Activated CD8-positive, alpha-beta T cell treated with anti-CD3 and anti-CD28 coated beads for 36 hours (primary cell): ENCODE measurements around the gene ACAD11. TPM values are rescaled to one million over a fixed set of nuclear protein-coding genes. Genes with fewer than 3 reads are reported as not detected.
A peak's percentile ranks its signal among the peaks of the same experiment; 100 is the strongest.

Experiments used
- ATAC-seq: fragments of 200-7000 bp; cut with Tn5 transposase; one replicate; pipeline ENCODE4 v1.10.0; 2021; ENCODE audit warnings: mild to moderate bottlenecking, moderate library complexity
- CTCF ChIA-PET: fragments of 350-600 bp; sonication (Branson Sonifier 250); formaldehyde crosslinking; loops from one replicate; lab custom pipeline; 2021; ENCODE audit warnings: antibody characterized with exemption; lab: Charles Lee
- POLR2A ChIA-PET: fragments of 350-600 bp; sonication (Branson Sonifier 250); formaldehyde crosslinking; loops from one replicate; lab custom pipeline; 2021; ENCODE audit warnings: antibody characterized with exemption; lab: Charles Lee
- DNase-seq: peaks from one replicate; pipeline ENCODE4 v3.0.0-alpha.2; 2020
- H3K27ac Mint-ChIP-seq: one replicate; pipeline ENCODE4 v1.8.0; 2021; ENCODE audit warnings: mild to moderate bottlenecking, mixed read lengths
- H3K27me3 Mint-ChIP-seq: one replicate; pipeline ENCODE4 v1.8.0; 2021; ENCODE audit warnings: mixed read lengths
- H3K36me3 Mint-ChIP-seq: one replicate; pipeline ENCODE4 v1.8.0; 2021; ENCODE audit warnings: low read depth, mixed read lengths
- H3K4me1 Mint-ChIP-seq: one replicate; pipeline ENCODE4 v1.8.0; 2021; ENCODE audit warnings: low read depth, mixed read lengths
- H3K4me3 Mint-ChIP-seq: one replicate; pipeline ENCODE4 v1.8.0; 2021; ENCODE audit warnings: mild to moderate bottlenecking, moderate library complexity, mixed read lengths
- H3K9me3 Mint-ChIP-seq: one replicate; pipeline ENCODE4 v1.8.0; 2021; ENCODE audit warnings: mixed read lengths
- CTCF ChIP-seq: fragments of 200-600 bp; IDR thresholded peaks from one replicate; pipeline ENCODE4 v1.8.0; 2022; ENCODE audit warnings: antibody characterized with exemption, mild to moderate bottlenecking
- intact Hi-C: fragments of 100-400 bp; cut with micrococcal nuclease; formaldehyde crosslinking; loops from one replicate; pipeline ENCODE4 v1.10.0; 2022
- total RNA-seq, 2 experiments: library from RNA; stranded (reverse); gene quantifications; one replicate each; pipeline ENCODE4 v1.2.3, GENCODE V29; 2021

The ACAD11 gene
- total RNA-seq, 2 experiments from 2014 or later: 20.6 to 22.3 TPM

- CTCF ChIA-PET: interaction anchor here (1.1 to 7.3 kb wide), 4 partner anchors 11 to 110 kb away, joined by 3 to 130 read pairs (median 50); no protein-coding TSS in a partner anchor
These were observed 121.5 kb downstream of the ACAD11 start for GRCh38 chr3:132538072-132538471.

GRCh38 chr3:132537297-132537696, 122.3 kb downstream of the ACAD11 start:
- intact Hi-C loops: no loop called here
- peaks cover 29% of the 10 kb centered on the region for H3K36me3 Mint-ChIP-seq
- no peak for TF ChIP-seq CTCF
- ChIA-PET POLR2A (interaction anchor here (1.6 kb wide), 1 partner anchor 14 kb away, joined by 3 read pairs; no protein-coding TSS in a partner anchor), CTCF (interaction anchor here (1.1 to 7.3 kb wide), 10 partner anchors 9 to 178 kb away, joined by 3 to 130 read pairs (median 6); no protein-coding TSS in a partner anchor)
- H3K4me3 Mint-ChIP-seq: no peak overlapping the region
- no peaks in the 10 kb centered on the region for H3K27me3 Mint-ChIP-seq
- DNase-seq: no peak
- peak overlapping the region; percentile 81 for H3K27ac Mint-ChIP-seq
- no peak for ATAC-seq
- no peaks in the 10 kb centered on the region for H3K9me3 Mint-ChIP-seq
- H3K4me1 Mint-ChIP-seq: peaks cover 19% of the 10 kb centered on the region

More at GRCh38 chr3:132538072-132538471, 121.5 kb downstream of the ACAD11 start:
- POLR2A ChIA-PET: interaction anchor here (1.6 kb wide), 1 partner anchor 13 kb away, joined by 3 read pairs; no protein-coding TSS in a partner anchor
- H3K4me3 Mint-ChIP-seq: no peak overlapping the region
- H3K27me3 Mint-ChIP-seq: no peaks in the 10 kb centered on the region
- intact Hi-C loops: no loop called here
- no peak overlapping the region for H3K27ac Mint-ChIP-seq
- DNase-seq (no peak), ATAC-seq (no peak)
- TF ChIP-seq CTCF: no peak
- H3K9me3 Mint-ChIP-seq: no peaks in the 10 kb centered on the region
- peaks cover 33% of the 10 kb centered on the region for H3K36me3 Mint-ChIP-seq
- H3K4me1 Mint-ChIP-seq: peaks cover 27% of the 10 kb centered on the region

GRCh38 chr3:132536442-132537153, 123.0 kb downstream of the ACAD11 start:
- no peaks in the 10 kb centered on the region for H3K27me3 Mint-ChIP-seq
- DNase-seq: peak; percentile 26
- intact Hi-C loops: loop anchor here (1.0 kb wide), 1 partner anchor 106 kb away; no protein-coding TSS in a partner anchor
- H3K36me3 Mint-ChIP-seq: peaks cover 24% of the 10 kb centered on the region
- peak overlapping the region; percentile 81 for H3K27ac Mint-ChIP-seq
- no peaks in the 10 kb centered on the region for H3K9me3 Mint-ChIP-seq
- no peak for TF ChIP-seq CTCF
- no peak overlapping the region for H3K4me3 Mint-ChIP-seq
- H3K4me1 Mint-ChIP-seq: peaks cover 13% of the 10 kb centered on the region
- ChIA-PET POLR2A (interaction anchor here (1.5 kb wide), 1 partner anchor 8 kb away, joined by 3 read pairs; no protein-coding TSS in a partner anchor), CTCF (interaction anchor here (0.9 to 7.3 kb wide), 38 partner anchors 8 to 185 kb away, joined by 3 to 130 read pairs (median 4); partner anchors contain the start of gene UBA5)
- ATAC-seq: peak; percentile 91

GRCh38 chr3:132535575-132536441, 123.8 kb downstream of the ACAD11 start:
- peaks cover 13% of the 10 kb centered on the region for H3K4me1 Mint-ChIP-seq
- intact Hi-C loops: loop anchor here (1.0 kb wide), 1 partner anchor 106 kb away; no protein-coding TSS in a partner anchor
- peak; percentile 64 for ATAC-seq
- CTCF ChIA-PET: interaction anchor here (0.7 to 7.3 kb wide), 48 partner anchors 7 to 184 kb away, joined by 3 to 130 read pairs (median 4); partner anchors contain the start of gene UBA5
- H3K27me3 Mint-ChIP-seq: no peaks in the 10 kb centered on the region
- H3K27ac Mint-ChIP-seq: peak overlapping the region; percentile 81
- POLR2A ChIA-PET: interaction anchor here (1.5 kb wide), 1 partner anchor 9 kb away, joined by 3 read pairs; no protein-coding TSS in a partner anchor
- DNase-seq: peak; percentile 80
- no peak overlapping the region for H3K4me3 Mint-ChIP-seq
- H3K36me3 Mint-ChIP-seq: peaks cover 19% of the 10 kb centered on the region
- no peaks in the 10 kb centered on the region for H3K9me3 Mint-ChIP-seq
- TF ChIP-seq CTCF: peak; percentile 71
